Measurements from ENCODE around the gene POLD3.

POLD3 gene

GRCh38 chr11:74592441-74593362, at the start of gene POLD3:
Gene POLD3, plus strand, starts transcription at chr11:74592582. Its CDS starts 77 bp downstream, at chr11:74592659.
- peak; percentile 94 to 95 for DNase-seq (ENCODE audit: low read depth in 2 of 2)

- no peak for DNase-seq (ENCODE audit: low read depth in 2 of 2)
Observed at GRCh38 chr11:74543991-74544390, 48.4 kb upstream of the POLD3 start.

GRCh38 chr11:74546752-74547151, 45.6 kb upstream of the POLD3 start:
- DNase-seq (ENCODE audit: low read depth in 2 of 2) = no peak

GRCh38 chr11:74550991-74551753, 41.2 kb upstream of the POLD3 start:
- no peak for DNase-seq (ENCODE audit: low read depth in 2 of 2)

- no peak for DNase-seq (ENCODE audit: low read depth in 2 of 2)
Observed at GRCh38 chr11:74551754-74552145, 40.6 kb upstream of the POLD3 start.

- DNase-seq (ENCODE audit: low read depth in 2 of 2) = no peak
Observed at GRCh38 chr11:74557526-74557925, 34.9 kb upstream of the POLD3 start.

- no peak for DNase-seq (ENCODE audit: low read depth in 2 of 2)
Observed at GRCh38 chr11:74559110-74559933, 33.1 kb upstream of the POLD3 start.

- DNase-seq (ENCODE audit: low read depth in 2 of 2) = no peak
Observed at GRCh38 chr11:74559934-74560309, 32.5 kb upstream of the POLD3 start.

- no peak for DNase-seq (ENCODE audit: low read depth in 2 of 2)
Observed at GRCh38 chr11:74566146-74566960, 26.0 kb upstream of the POLD3 start.

- no peak for DNase-seq (ENCODE audit: low read depth in 2 of 2)
Observed at GRCh38 chr11:74568028-74568427, 24.4 kb upstream of the POLD3 start.

- no peak for DNase-seq (ENCODE audit: low read depth in 2 of 2)
Observed at GRCh38 chr11:74570266-74571061, 21.9 kb upstream of the POLD3 start.

- DNase-seq (ENCODE audit: low read depth in 2 of 2) = no peak
Observed at GRCh38 chr11:74571062-74571399, 21.4 kb upstream of the POLD3 start.

GRCh38 chr11:74572349-74572748, 20.0 kb upstream of the POLD3 start:
- no peak for DNase-seq (ENCODE audit: low read depth in 2 of 2)

GRCh38 chr11:74574563-74574962, 17.8 kb upstream of the POLD3 start:
- DNase-seq (ENCODE audit: low read depth in 2 of 2) = no peak

- DNase-seq (ENCODE audit: low read depth in 2 of 2) = no peak
Observed at GRCh38 chr11:74575999-74576398, 16.4 kb upstream of the POLD3 start.

- no peak for DNase-seq (ENCODE audit: low read depth in 2 of 2)
Observed at GRCh38 chr11:74577181-74577580, 15.2 kb upstream of the POLD3 start.

- DNase-seq (ENCODE audit: low read depth in 2 of 2) = no peak
Observed at GRCh38 chr11:74577624-74578396, 14.6 kb upstream of the POLD3 start.

GRCh38 chr11:74579577-74580270, 12.7 kb upstream of the POLD3 start:
- no peak for DNase-seq (ENCODE audit: low read depth in 2 of 2)

GRCh38 chr11:74581954-74582547, 10.3 kb upstream of the POLD3 start:
- no peak for DNase-seq (ENCODE audit: low read depth in 2 of 2)

Data from stimulated activated CD4-positive, alpha-beta T cell treated with anti-CD3 and anti-CD28 coated beads, Interleukin-4, amount 100 ng/mL, for 48 hours (primary cell).